Heart right ventricle (tissue), 16 donors: ENCODE data around the gene C5orf47. TPM values are rescaled to one million over a fixed set of nuclear protein-coding genes. Genes with fewer than 3 reads are reported as not detected.

Experiments
- ATAC-seq, 8 donors: fragments of 200-7000 bp; cut with Tn5 transposase; one replicate each; pipeline ENCODE4 v1.9.1; 2020; ENCODE audit warnings: mild to moderate bottlenecking in 8 of 8, moderate library complexity in 8 of 8, moderate number of reproducible peaks in 1 of 8
- DNase-seq, 2 donors: peaks; one replicate each; pipeline ENCODE4 v3.0.0-alpha.2; 2020
- H3K27ac ChIP-seq, 10 donors: fragments of 200-600 bp; sonication (generic) in 2 of 10; one replicate each; pipeline versions ENCODE4 v1.5.0 to v1.8.0; 2020 to 2022; ENCODE audit warnings: mild to moderate bottlenecking in 3 of 10
- H3K27me3 ChIP-seq, 7 donors: fragments of 200-600 bp; one replicate each; pipeline ENCODE4 v1.8.0; 2021 to 2022; ENCODE audit warnings: mild to moderate bottlenecking in 2 of 7
- H3K36me3 ChIP-seq, 9 donors: fragments of 200-600 bp; sonication (generic) in 1 of 9; one replicate each; pipeline versions ENCODE4 v1.5.0 to v1.8.0; 2020 to 2022; ENCODE audit warnings: mild to moderate bottlenecking in 2 of 9
- H3K4me1 ChIP-seq, 9 donors: fragments of 200-600 bp; sonication (generic) in 1 of 9; one replicate each; pipeline versions ENCODE4 v1.5.0 to v1.8.0; 2020 to 2022; ENCODE audit warnings: mild to moderate bottlenecking in 4 of 9
- H3K4me3 ChIP-seq, 10 donors: fragments of 200-600 bp; sonication (generic) in 2 of 10; one replicate each; pipeline versions ENCODE4 v1.5.0 to v1.8.0; 2020 to 2022; ENCODE audit warnings: mild to moderate bottlenecking in 7 of 10, moderate library complexity in 2 of 10
- H3K9me3 ChIP-seq, 11 donors: fragments of 200-600 bp in 10 of 11; sonication (generic) in 2 of 11; one replicate each; pipeline versions ENCODE4 v1.5.0 to v1.8.0; 2013 to 2022; ENCODE audit warnings: mild to moderate bottlenecking in 2 of 11, control low read depth in 1 of 11, moderate library complexity in 1 of 11
- WGBS, 2 donors: extraction: QIAGEN DNeasy Blood & Tissue Kit; methylation state at CpG; one replicate each; pipeline ENCODE4 v1.1.7; 2013; ENCODE audit warnings: inconsistent platforms in 1 of 2; 5-methylcytosine and 5-hydroxymethylcytosine counted together
- intact Hi-C, 10 donors: fragments of 100-400 bp; cut with DNase I; formaldehyde crosslinking; loops; one replicate each; pipeline versions ENCODE4 v1.11.1 to v1.14.2; 2022
- polyA plus RNA-seq, 2 donors: library from polyadenylated mRNA; stranded (reverse); fragments of 200-250 nt; gene quantifications; one replicate each; pipeline ENCODE4 v1.2.3, GENCODE V29; 2013
- total RNA-seq, 10 donors: library from RNA; stranded (reverse); fragmentation: NEBNext Ultra II Directional in 3 of 10; extraction: Animal tissue kit (Norgen Biotek cat#: 25700) in 3 of 10; gene quantifications; one replicate each; pipeline versions ENCODE4 v1.2.1 to v1.2.4, GENCODE V29; 2021 to 2023
- TF ChIP-seq, protein P1 (sequence below), 9 donors: fragments of 200-600 bp; sonication (generic) in 2 of 9; IDR thresholded peaks; one replicate each; pipeline versions ENCODE4 v1.5.0 to v1.8.0; 2021 to 2022; ENCODE audit warnings: antibody characterized with exemption in 9 of 9, mild to moderate bottlenecking in 5 of 9, moderate library complexity in 1 of 9
- donor health status: Arrhythmogenic right ventricular cardiomyopathy.
- donor health status: ischemic (EF 13 %, LVEDD 7.1; RV severe dilation, severe dysfunction).
- donor health status: healthy with polysubstance abuse.
- donor health status: DM: no; HTN: yes; CAD: no.
- donor health status: DM: no; HTN: no; CAD: no.
- donor health status: ischemic (EF 25% LVEDD 6.9; RV normal size, moderate dysfunction).
- donor health status: ischemic (EF 25% LVEDD 5.7; RV mildly dilated, moderate dysfunction).
- donor health status: healthy.
- donor health status: DM: yes; HTN: yes; CAD: no.
- donor health status: Ischemic cardiomyopathy.
- donor health status: ischemic (EF 35%, LVEDD 5.7; RV mildly dilated, moderate dysfunction).
- donor health status: nonischemic (EF 11% LVEDD 7.7; RV severe dilation, severe dysfunction).
- donor health status: DM: yes; HTN: yes; CAD: no.
- donor health status: PGD.
- donor health status: ischemic (EF 29% LVEDD 5.4; RV normal size, mild dysfunction).
- donor health status: nonischemic (EF 23%, LVEDD 6.1; RV moderate dilation, normal function).

C5orf47 gene
- total and polyA plus RNA-seq, 12 donors = 0.09 to 0.31 (median 0.21) TPM; not detected in 5

DNA sequence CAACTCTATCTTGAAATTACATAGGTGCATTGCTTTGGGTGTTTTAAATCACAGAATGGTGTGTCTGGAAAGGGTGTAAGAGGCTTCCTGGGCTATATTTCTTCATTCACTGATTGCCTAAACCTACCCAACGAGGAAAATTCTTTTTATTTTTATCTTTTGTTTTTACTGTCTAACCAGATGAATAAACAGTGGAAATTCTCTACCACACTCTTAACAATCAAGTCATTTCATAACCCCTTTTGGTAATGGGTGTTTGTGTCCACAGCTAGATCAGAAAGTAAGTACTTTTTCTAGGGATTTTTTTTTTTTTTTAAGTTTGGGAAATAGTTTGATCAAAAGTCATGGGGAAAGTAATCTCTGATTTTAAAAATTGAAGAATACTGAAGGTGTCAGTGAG lies 27.6 kb upstream of the C5orf47 start:
- no peak for ATAC-seq
- no peak for DNase-seq
- Histone ChIP-seq H3K4me1 (peaks cover 0 to 43% (median 13%) of the 10 kb centered on the region in 9 donors), H3K36me3 (peaks cover 0 to 54% (median 13%) of the 10 kb centered on the region in 9 donors), H3K9me3 (no peaks in the 10 kb centered on the region), H3K27ac (peak overlapping the region in 1 of 10 donors; percentile 27), H3K4me3 (no peak overlapping the region), H3K27me3 (no peaks in the 10 kb centered on the region)
- TF ChIP-seq, protein P1, sequence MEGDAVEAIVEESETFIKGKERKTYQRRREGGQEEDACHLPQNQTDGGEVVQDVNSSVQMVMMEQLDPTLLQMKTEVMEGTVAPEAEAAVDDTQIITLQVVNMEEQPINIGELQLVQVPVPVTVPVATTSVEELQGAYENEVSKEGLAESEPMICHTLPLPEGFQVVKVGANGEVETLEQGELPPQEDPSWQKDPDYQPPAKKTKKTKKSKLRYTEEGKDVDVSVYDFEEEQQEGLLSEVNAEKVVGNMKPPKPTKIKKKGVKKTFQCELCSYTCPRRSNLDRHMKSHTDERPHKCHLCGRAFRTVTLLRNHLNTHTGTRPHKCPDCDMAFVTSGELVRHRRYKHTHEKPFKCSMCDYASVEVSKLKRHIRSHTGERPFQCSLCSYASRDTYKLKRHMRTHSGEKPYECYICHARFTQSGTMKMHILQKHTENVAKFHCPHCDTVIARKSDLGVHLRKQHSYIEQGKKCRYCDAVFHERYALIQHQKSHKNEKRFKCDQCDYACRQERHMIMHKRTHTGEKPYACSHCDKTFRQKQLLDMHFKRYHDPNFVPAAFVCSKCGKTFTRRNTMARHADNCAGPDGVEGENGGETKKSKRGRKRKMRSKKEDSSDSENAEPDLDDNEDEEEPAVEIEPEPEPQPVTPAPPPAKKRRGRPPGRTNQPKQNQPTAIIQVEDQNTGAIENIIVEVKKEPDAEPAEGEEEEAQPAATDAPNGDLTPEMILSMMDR (IDR thresholded peaks at IDR 0.05) = no peak
- WGBS, 2 donors = 47 to 66% methylated on average over 1 of the region's 1 CpG
- intact Hi-C loops = loop anchor here in 2 of 10 donors (5.0 to 10.0 kb wide), 3 partner anchors 34 to 197 kb away; no protein-coding TSS in a partner anchor

DNA sequence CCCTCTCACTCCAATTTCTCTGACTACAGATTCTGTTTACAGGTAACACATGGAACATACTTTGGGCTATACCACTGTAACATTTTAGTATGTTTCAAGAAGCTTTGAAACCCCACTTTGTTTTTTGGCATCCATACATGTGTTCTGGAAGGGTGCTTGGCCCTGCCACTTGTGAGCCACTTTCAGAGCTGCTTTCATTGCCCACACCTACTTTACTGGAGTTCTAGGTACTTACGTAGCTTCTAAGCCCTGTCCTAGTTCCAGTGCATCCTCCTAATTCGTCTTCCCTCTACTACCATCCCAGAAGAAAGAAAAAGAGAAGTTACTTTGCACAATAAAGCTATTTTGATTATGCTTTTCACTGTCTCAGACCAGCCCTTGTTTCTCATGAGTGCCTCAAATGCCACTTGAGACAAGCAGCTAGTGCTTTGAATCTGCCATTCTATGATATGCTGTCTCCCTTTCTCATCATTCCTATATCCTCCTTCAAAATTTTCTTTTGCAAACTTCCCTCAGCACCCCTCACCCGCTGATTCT lies 26.5 kb upstream of the C5orf47 start:
- 73 to 74% methylated on average over 3 of the region's 3 CpGs for WGBS, 2 donors
- Histone ChIP-seq H3K4me3 (no peak overlapping the region), H3K27me3 (no peaks in the 10 kb centered on the region), H3K27ac (peak overlapping the region in 7 of 10 donors; percentile 29 to 69 (median 52)), H3K4me1 (peaks cover 0 to 32% (median 13%) of the 10 kb centered on the region in 9 donors), H3K9me3 (no peaks in the 10 kb centered on the region), H3K36me3 (peaks cover 0 to 43% (median 10%) of the 10 kb centered on the region in 9 donors)
- ATAC-seq (peak in 5 of 8 donors; percentile 12 to 40 (median 22)), DNase-seq (no peak)
- intact Hi-C loops = loop anchor here in 2 of 10 donors (5.0 to 10.0 kb wide), 3 partner anchors 35 to 198 kb away; no protein-coding TSS in a partner anchor
- TF ChIP-seq, protein P1 (IDR thresholded peaks at IDR 0.05) = no peak

DNA sequence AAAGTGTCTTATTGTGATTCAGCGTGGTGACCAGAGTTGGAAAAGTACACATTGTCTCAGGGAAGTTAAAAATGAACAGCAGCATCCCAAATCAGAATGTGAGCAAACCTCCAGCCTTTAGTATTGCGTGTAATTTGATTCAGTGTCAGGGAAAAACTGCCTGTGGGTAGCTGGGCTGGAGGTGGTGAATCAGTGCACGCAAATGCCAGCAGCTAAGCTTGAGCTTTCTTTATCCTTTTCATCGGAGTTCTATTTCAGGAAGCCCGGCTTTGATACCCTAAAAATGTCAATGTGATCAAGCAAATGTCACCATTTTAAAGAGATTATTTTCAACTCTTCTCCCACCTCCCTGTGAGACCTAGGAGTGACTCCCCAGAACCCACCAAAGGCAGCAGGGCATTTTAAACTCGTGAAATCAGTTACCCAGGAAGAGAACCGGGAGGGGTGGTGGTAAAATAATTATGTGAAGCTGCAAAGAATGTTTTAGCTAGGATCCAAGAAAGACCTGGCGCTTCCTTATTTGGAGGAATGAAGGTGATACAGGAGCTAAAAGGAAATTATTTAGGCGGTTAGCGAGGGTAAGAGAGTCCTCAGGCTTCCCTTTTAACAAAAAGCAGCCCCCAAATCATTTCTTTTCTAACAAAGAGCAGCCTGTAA lies 25.7 kb upstream of the C5orf47 start:
- H3K36me3 ChIP-seq = peaks cover 0 to 35% (median 10%) of the 10 kb centered on the region in 9 donors
- TF ChIP-seq, protein P1 (IDR thresholded peaks at IDR 0.05) = no peak
- ATAC-seq (peak in 7 of 8 donors; percentile 43 to 70 (median 61)), DNase-seq (no peak)
- H3K4me3 ChIP-seq = no peak overlapping the region
- no peaks in the 10 kb centered on the region for H3K27me3 ChIP-seq
- H3K4me1 ChIP-seq = peaks cover 0 to 31% (median 13%) of the 10 kb centered on the region in 9 donors
- peak overlapping the region in 8 of 10 donors; percentile 23 to 69 (median 46) for H3K27ac ChIP-seq
- H3K9me3 ChIP-seq = no peaks in the 10 kb centered on the region
- intact Hi-C loops = loop anchor here in 2 of 10 donors (5.0 to 10.0 kb wide), 3 partner anchors 36 to 199 kb away; no protein-coding TSS in a partner anchor
- 39 to 45% methylated on average over 10 of the region's 10 CpGs for WGBS, 2 donors

DNA sequence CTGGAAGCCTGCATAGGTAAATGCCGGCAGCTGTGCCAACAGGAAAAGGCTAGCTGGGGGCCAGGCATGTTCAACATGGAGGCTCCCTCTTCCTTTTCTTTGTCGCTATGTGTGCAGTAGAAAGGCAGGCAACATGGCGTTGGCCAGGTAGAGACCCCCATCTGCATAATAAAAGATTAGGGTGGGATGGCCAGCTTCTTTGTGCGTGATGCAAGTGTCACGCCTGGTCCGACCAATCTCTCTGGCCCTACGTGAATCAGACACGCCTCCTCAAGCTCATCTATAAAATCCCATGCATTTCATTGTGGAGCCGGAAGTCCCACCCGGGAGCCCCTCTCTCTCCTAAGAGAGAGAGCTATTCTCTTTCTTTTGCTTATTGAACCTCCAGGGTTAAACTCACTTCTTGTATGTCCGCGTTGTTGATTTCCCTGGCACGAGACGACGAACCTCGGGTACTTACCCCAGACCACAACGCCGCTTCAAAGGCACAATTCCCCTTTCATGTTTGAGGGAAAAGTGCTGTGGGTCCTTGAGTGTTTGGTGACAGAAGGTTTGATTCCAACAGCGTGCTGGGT lies 25.0 kb upstream of the C5orf47 start:
- DNase-seq (no peak), ATAC-seq (peak in 5 of 8 donors; percentile 16 to 41 (median 32))
- peak overlapping the region in 8 of 10 donors; percentile 23 to 69 (median 46) for H3K27ac ChIP-seq
- no peaks in the 10 kb centered on the region for H3K27me3 ChIP-seq
- H3K4me1 ChIP-seq = peaks cover 0 to 31% (median 13%) of the 10 kb centered on the region in 9 donors
- no peaks in the 10 kb centered on the region for H3K9me3 ChIP-seq
- 56 to 72% methylated on average over 19 of the region's 19 CpGs for WGBS, 2 donors
- H3K4me3 ChIP-seq = no peak overlapping the region
- intact Hi-C loops = loop anchor here in 2 of 10 donors (5.0 to 10.0 kb wide), 3 partner anchors 37 to 199 kb away; no protein-coding TSS in a partner anchor
- TF ChIP-seq, protein P1 (IDR thresholded peaks at IDR 0.05) = no peak
- peaks cover 0 to 28% (median 4%) of the 10 kb centered on the region in 9 donors for H3K36me3 ChIP-seq
